ENCODE measurements around the gene PACRG.
A peak's percentile ranks its signal among the peaks of the same experiment; 100 is the strongest.
"Not testable (repeated sequence)": the region's sequence is repeated elsewhere in the genome, so short reads cannot be mapped to it uniquely, and the experiment has no call there.

PACRG gene

DNA sequence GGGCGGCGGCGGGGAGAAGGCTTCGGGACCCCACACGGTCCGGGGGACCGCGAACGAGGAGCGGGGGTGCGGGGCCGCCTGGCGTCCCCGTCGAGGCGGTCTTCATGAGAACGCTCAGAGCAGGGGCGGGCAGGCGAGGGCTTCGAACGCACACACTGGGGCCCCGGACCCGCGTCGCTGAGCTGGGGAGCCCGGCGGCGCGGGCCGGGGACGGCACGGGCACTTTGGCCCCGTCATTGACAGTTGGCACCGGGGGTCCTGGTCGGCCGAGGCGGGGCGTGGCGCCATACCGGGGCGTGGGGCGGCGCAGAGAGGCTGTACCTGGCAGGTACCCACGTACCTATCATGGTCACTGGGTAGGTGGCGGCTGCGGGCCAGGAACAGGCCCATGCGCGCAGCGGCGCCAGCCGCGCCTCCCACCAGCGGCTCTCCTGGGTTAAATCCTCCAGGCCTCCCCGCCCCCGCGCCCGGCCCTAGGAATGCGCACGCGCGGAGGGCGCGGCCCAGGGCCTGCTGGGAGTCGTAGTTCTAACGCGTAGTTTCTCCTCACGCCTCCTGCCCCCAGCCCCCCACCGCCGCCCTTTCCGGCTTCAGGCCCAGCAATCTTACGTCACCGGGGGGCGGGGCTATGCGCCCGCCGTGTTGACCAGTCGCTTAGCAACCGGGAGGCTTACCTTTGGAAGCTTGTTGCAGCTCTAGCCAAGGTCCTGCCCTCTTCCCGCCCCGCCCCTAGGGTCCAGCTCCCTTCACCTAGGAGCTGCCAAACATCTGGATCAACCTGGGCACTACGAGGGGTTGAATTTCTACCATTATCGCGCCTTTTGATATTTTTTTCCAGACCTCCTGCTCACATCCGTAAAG, at the start of gene PACRG, which contains the start of gene PRKN:
PACRG (plus strand) TSS at position 653 of the 861 bp plus-strand sequence.
PRKN (minus strand) TSS at position 445 of the 861 bp plus-strand sequence.
- DNase-seq = peak; percentile 87

DNA sequence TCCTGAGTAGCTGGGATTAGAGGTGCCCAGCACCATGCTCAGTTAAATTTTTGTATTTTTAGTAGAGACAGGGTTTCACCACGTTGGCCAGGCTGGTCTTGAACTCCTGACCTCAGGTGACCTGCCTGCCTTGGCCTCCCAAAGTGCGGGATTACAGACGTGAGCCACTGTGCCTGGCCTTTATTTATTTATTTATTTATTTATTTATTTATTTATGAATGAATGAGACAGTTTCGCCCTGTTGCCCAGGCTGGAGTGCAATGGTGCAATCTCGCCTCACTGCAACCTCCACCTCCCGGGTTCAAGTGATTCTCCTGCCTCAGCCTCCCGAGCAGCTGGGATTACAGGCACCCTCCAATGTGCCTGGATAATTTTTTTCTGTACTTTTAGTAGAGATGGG, 48.9 kb upstream of the PACRG start:
- DNase-seq = not testable (repeated sequence)

DNA sequence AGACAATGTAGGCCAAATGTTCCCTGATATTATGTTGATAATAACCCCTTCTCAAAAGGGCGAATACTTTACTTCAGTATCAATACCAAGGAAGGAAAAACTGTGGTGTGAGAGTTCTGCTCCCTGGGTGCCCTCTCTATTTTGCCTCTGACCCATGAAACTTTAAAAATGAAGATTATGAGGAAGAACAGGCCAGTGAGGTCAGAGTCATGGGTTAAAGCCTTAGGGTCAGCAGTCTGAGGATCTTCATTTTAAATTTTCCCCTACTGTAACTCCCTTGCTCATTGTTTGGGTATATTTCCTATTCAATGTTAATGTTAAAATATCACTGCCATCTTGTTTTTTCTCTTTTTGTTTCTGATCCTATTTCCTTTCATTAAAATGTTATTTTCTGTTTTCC, 48.1 kb upstream of the PACRG start:
- DNase-seq = no peak

DNA sequence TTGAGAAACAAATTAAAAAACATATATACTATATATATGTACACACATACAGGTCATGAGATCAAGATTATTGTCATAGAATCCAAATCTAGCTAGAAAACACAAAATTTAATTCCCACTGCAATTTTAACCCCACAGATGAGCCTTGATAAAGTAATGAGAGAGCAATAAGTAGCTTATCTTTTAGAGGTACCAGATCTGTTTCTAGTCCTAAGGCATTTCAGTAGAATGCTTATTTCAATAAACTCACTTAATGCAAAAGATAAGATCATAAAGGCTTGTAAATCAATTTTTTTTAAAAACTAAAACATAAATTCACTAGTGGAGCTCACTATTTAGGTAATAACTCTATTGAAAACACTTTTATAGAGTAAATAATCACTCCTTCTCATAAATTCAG, 47.4 kb upstream of the PACRG start:
- no peak for DNase-seq

DNA sequence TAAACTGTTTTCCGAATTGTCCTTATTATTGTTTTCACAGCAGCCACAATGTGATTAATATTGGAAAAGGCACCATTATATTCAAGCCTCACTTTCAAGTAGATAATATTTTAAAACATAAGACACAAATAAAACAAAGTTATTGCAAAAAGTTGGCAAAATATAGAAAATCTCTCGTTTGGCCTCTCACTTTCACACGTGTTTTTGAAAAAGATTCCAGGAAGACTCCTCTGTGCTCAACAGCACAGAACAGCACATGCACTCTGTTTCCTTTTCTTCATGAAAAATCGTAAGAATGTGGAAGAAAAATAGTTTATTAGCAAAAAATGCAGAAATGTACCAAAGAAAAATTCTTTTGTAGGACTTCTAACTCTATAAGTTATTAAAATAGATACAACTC, 46.9 kb upstream of the PACRG start:
- no peak for DNase-seq

DNA sequence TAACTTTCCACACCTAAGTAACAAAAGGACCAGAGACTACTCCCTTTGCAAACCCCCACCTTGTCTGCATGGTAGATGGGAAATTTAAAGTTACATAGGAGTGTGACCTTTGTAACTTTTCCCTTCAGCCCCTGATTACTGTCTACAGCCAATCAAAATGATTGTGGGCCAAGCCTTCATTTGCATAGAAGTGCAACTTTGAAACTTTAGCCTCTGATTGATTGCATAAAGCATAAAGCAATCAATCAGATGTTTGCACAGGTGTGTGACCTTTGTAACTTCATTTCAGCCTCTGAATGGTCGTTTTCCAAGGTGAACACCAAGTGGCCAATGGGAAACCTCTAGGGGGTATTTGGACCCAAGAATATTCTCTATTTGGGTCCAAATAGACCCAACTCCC, 46.3 kb upstream of the PACRG start:
- DNase-seq = no peak

- DNase-seq = no peak
Observed at GRCh38 chr6:162683135-162683534, 44.6 kb upstream of the PACRG start.

DNA sequence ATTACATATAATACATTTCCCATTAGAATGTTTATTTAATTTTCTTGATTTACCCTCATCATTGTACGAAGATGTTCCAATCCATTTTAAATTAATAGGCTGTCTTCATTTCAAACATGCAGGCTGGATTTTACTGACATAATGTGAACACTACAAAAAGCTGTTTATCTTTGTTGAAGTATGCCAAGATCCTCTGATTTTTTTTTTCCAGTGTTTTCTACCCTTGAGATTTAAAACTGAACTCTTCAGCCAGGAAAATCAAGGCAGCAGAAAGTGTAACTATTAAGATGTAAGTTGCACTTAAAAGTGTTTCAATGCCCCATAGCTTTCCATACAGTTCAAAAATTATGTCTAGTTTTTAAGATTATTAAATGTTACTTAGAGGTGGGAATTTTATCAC, 43.7 kb upstream of the PACRG start:
- DNase-seq = no peak

DNA sequence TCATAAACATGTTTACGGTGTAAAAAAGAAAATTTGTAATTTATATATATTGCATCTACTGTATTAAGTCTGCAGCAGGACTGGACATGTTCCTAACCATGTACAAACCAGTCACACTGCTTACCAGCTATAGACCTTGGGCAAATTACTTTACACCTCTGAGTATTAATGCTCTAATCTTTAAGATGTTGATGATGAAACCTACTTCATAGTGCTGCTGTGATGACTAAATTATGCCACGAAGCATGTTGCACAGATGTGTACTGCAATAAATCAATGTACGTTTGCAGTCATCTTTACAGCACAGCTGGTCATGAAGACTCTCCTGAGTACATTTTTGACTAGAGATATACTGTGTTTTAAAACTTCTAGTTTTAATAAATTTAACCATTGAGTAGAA, 42.8 kb upstream of the PACRG start:
- DNase-seq = no peak

- no peak for DNase-seq
Observed at GRCh38 chr6:162685586-162685985, 42.2 kb upstream of the PACRG start.

DNA sequence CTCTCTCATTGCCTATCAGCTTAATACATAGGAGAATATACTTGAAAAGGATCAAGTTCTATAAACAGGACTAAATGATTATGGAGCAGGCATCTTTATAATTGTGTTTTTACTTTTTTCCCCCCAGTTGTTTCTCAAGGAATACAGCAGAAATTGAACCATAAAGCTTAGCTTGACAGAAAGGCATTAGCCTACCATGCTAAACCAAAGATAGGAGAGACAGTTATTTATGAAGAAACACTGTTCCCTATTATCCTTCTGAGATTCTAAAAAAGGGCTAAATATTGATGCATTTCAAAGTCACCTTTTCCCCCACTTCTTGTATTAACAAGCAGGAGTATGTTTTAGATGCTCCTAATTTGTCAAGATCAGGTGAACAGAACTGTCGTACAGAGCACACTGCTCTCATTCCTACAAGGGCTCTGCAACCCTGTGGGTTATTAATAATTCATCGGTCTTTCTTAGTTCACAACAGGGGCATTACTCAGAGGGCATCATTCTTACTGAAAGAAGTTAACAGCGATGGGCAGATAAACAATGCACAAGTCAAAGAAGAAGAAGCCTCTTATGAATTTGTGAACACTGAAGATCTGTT, 38.9 kb upstream of the PACRG start:
- DNase-seq = no peak

- DNase-seq = no peak
Observed at GRCh38 chr6:162690158-162690557, 37.6 kb upstream of the PACRG start.

DNA sequence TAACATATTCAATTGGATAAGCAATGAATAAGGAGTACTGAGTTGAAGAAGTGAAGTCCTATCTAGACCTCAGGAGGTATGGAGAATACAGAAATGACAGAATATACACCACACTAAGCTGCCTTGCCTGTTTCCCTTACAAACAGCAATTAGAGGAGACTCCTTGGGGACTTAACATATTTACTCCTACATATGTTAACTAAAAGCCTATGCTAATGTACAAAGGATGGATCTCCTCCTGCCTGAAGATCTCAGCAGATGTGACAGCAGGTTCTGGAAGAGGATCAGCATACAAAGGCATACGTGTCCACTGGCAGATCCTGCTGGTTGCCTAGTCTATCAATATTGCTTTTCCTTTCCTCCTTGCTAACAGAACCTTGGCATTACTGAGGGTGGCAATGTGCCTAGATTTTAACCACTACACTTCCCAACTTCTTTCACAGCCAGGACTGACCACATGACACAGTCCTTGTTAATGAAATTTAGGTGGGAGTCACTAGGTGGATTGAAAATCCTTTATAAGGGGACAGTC, 29.8 kb upstream of the PACRG start:
- no peak for DNase-seq

DNA sequence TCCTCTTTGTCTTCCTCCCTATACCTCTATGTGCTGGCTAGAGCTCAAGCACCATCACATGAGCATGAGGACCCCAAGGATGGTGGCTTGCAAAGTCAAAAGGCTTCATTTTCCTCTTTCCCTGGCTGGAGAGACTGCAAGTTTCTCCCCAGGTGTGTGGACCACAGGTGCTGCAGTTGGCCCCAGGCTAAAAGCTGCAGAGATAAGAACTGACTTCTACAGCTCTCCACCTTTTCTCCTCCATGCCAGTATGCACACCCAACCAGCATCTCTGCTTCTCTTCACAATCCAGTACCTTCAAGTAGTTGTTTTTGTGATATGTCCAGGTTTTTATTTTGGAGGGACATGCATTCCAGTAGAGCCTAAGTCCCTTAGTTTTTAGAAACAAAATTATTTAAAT, 29.3 kb upstream of the PACRG start:
- no peak for DNase-seq

- DNase-seq = no peak
Observed at GRCh38 chr6:162699961-162700360, 27.8 kb upstream of the PACRG start.

DNA sequence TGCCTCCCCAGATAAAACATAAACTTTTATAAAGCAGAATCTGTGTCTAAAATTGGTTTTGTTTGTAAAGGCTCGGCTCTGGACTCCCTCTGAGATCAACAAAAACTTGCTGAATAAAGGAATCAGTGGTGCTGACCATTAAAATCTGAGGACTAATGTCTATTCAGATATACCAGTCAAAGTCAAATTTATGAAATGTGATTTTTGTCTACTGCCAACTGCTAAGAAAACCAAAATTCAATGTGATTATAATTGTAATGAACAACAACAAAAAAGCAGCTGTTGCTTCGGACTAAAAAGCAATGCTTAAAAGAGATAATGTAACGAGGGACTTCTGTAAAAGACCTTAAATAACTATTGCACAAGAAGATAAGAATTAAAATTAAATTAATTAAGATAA, 26.8 kb upstream of the PACRG start:
- no peak for DNase-seq

GRCh38 chr6:162701551-162701950, 26.2 kb upstream of the PACRG start:
- DNase-seq = no peak

GRCh38 chr6:162702446-162702845, 25.3 kb upstream of the PACRG start:
- DNase-seq = no peak

GRCh38 chr6:162704001-162704400, 23.8 kb upstream of the PACRG start:
- no peak for DNase-seq

- no peak for DNase-seq
Observed at GRCh38 chr6:162705736-162706135, 22.0 kb upstream of the PACRG start.

DNA sequence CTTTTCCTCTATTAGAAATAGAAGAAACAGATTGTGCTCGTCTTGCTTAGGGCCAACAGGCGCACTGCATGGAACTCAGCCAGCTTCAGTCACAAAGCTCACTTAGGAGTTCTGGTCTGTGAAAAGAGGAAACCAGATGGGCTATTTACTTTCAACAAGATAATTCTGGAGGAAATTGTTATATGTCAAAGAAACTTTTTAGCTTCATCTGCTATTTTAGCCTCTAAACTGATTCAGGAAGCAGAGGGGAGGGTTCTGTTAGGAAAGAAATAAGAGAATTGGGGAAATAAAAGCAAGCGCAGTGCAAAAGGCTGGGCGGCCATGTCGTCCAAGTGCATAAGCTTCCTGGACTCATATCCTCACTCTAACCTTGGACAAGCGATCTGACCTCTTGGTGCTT, 21.5 kb upstream of the PACRG start:
- peak; percentile 2 for DNase-seq

DNA sequence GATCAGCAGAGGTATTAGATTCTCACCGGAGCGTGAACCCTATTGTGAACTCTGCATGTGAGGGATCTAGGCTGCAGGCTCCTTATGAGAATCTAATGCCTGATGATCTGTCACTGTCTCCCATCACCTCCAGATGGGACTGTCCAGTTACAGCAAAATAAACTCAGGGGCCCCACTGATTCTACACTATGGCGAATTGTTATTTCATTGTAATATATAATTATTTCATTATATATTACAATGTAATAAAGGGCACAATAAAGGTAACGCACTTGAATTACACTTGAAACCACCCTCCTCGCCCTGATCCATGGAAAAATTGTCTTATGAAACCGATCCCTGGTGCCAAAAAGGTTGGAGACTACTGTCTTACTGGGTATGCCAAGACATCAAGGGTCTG, 18.8 kb upstream of the PACRG start:
- no peak for DNase-seq

- no peak for DNase-seq
Observed at GRCh38 chr6:162709431-162709830, 18.3 kb upstream of the PACRG start.

- DNase-seq = no peak
Observed at GRCh38 chr6:162710419-162710818, 17.4 kb upstream of the PACRG start.
